Measurements from ENCODE around the gene PYGO1.

DNA sequence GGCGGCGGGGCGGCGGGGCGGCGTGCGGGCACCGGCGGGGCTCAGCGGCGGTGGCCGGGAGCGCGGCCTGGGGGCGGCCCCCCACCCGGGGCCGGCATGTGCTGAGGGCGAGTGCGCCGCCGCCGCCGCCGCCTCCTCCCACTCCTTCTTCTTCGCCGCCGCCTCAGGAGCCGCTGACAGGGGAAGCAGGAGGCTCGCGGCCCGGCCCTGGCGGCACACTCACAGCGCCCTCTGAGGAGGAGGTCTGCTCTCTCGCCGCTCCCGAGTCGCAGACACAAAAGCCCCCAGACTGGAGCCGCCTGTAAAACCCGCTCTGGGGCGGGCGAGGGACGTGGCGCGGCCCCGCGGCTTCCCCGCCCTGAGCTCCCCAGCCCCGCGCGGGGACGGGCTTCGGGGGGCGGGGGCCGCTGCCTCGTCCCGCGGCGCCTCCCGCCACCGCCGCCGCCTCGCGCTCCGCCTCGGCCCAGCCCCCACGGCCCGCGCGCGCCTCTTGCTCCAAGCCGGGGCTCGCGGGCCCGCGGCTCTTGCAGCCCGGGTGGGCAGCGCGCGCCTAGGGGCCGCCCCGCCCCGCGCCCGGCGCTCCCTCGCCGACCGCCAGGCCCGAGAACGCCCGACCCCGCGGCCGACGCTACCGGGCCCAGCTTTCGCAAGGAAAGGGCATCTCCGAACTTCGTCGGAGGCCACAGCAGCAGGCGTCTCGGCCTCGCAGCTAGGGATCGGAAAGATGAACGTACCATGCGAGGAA, at the start of gene PYGO1:
- TF ChIP-seq POLR2AphosphoS5 (IDR thresholded peaks at IDR 0.05; ENCODE audit: borderline replicate concordance, low read depth, low read length) (peak; percentile 50; the same call in 1 of the 2 replicates), EZH2 (IDR thresholded peaks at IDR 0.05) (no peak)
